ENCODE data around the gene XXYLT1.

Gene XXYLT1

GRCh38 chr3:195240171-195240701 is 30.7 kb downstream of the XXYLT1 start:
- Histone ChIP-seq H2AK5ac (ENCODE audit: low read length, severe bottlenecking) (no peak overlapping the region), H2BK5ac (ENCODE audit: low read depth, low read length, poor library complexity, severe bottlenecking) (no peak overlapping the region), H3K9ac (ENCODE audit: low read length) (no peak overlapping the region), H3K27me3 (ENCODE audit: control insufficient read depth in 1 of 2, insufficient read depth in 1 of 2, low read length in 2 of 2) (no peaks in the 10 kb centered on the region), H3K36me3 (ENCODE audit: control insufficient read depth in 1 of 2, insufficient read depth in 2 of 2, low read depth in 1 of 2, low read length in 2 of 2) (peaks cover 0 to 5% of the 10 kb centered on the region in 2 experiments), H3K14ac (ENCODE audit: low read length in 2 of 2) (no peak overlapping the region), H2AFZ (ENCODE audit: low read depth, low read length) (no peak overlapping the region), H3K9me3 (ENCODE audit: control insufficient read depth, low read length) (peaks cover 4% of the 10 kb centered on the region), H2BK12ac (ENCODE audit: low read length in 2 of 2) (no peak overlapping the region), H3K4me1 (ENCODE audit: control insufficient read depth, insufficient read depth, low read depth, low read length) (peaks cover 8% of the 10 kb centered on the region), H4K91ac (ENCODE audit: low read length) (no peak overlapping the region), H3K79me1 (replicated peaks; ENCODE audit: low read length, poor library complexity, severe bottlenecking) (peaks cover 33% of the 10 kb centered on the region), H3K4me2 (ENCODE audit: low read length, poor library complexity, severe bottlenecking) (no peak overlapping the region), H2BK120ac (ENCODE audit: low read depth, low read length) (no peak overlapping the region), H3K23ac (ENCODE audit: low read length in 2 of 2) (no peak overlapping the region), H4K8ac (ENCODE audit: low read length) (no peak overlapping the region), H3K18ac (ENCODE audit: low read depth in 1 of 2, low read length in 2 of 2) (no peak overlapping the region), H2BK15ac (ENCODE audit: low read depth, poor library complexity, severe bottlenecking) (no peak overlapping the region), H3K4ac (ENCODE audit: low read depth in 1 of 2, low read length in 2 of 2) (no peak overlapping the region), H3K27ac (ENCODE audit: low read length, poor library complexity, severe bottlenecking) (no peak overlapping the region), H3K4me3 (ENCODE audit: insufficient read depth in 1 of 2, low read depth in 1 of 2, low read length in 2 of 2) (no peak overlapping the region)
- DNase-seq: no peak
- WGBS: 95% methylated on average over 15 of the region's 15 CpGs

- Histone ChIP-seq H3K23ac (ENCODE audit: low read length in 2 of 2) (no peak overlapping the region), H4K91ac (ENCODE audit: low read length) (no peak overlapping the region), H3K9ac (ENCODE audit: low read length) (peak overlapping the region; percentile 34), H3K18ac (ENCODE audit: low read depth in 1 of 2, low read length in 2 of 2) (no peak overlapping the region), H3K27ac (ENCODE audit: low read length, poor library complexity, severe bottlenecking) (no peak overlapping the region), H3K4me3 (ENCODE audit: insufficient read depth in 1 of 2, low read depth in 1 of 2, low read length in 2 of 2) (no peak overlapping the region), H3K4ac (ENCODE audit: low read depth in 1 of 2, low read length in 2 of 2) (no peak overlapping the region), H2BK12ac (ENCODE audit: low read length in 2 of 2) (no peak overlapping the region), H3K36me3 (ENCODE audit: control insufficient read depth in 1 of 2, insufficient read depth in 2 of 2, low read depth in 1 of 2, low read length in 2 of 2) (peaks cover 0 to 5% of the 10 kb centered on the region in 2 experiments), H3K9me3 (ENCODE audit: control insufficient read depth, low read length) (peaks cover 5% of the 10 kb centered on the region), H3K4me1 (ENCODE audit: control insufficient read depth, insufficient read depth, low read depth, low read length) (peaks cover 8% of the 10 kb centered on the region), H3K79me1 (replicated peaks; ENCODE audit: low read length, poor library complexity, severe bottlenecking) (peaks cover 33% of the 10 kb centered on the region), H2AK5ac (ENCODE audit: low read length, severe bottlenecking) (no peak overlapping the region), H4K8ac (ENCODE audit: low read length) (no peak overlapping the region), H2BK15ac (ENCODE audit: low read depth, poor library complexity, severe bottlenecking) (no peak overlapping the region), H2AFZ (ENCODE audit: low read depth, low read length) (no peak overlapping the region), H3K14ac (ENCODE audit: low read length in 2 of 2) (no peak overlapping the region), H3K27me3 (ENCODE audit: control insufficient read depth in 1 of 2, insufficient read depth in 1 of 2, low read length in 2 of 2) (no peaks in the 10 kb centered on the region), H3K4me2 (ENCODE audit: low read length, poor library complexity, severe bottlenecking) (no peak overlapping the region), H2BK5ac (ENCODE audit: low read depth, low read length, poor library complexity, severe bottlenecking) (no peak overlapping the region), H2BK120ac (ENCODE audit: low read depth, low read length) (no peak overlapping the region)
- no peak for DNase-seq
- whole genome bisulfite sequencing: no CpG with 5 or more reads among the region's 3 CpGs
Observed at GRCh38 chr3:195239121-195239520, 31.8 kb downstream of the XXYLT1 start.

- Histone ChIP-seq H2BK120ac (ENCODE audit: low read depth, low read length) (no peak overlapping the region), H3K27me3 (ENCODE audit: control insufficient read depth in 1 of 2, insufficient read depth in 1 of 2, low read length in 2 of 2) (no peaks in the 10 kb centered on the region), H3K4me1 (ENCODE audit: control insufficient read depth, insufficient read depth, low read depth, low read length) (peaks cover 8% of the 10 kb centered on the region), H3K79me1 (replicated peaks; ENCODE audit: low read length, poor library complexity, severe bottlenecking) (peaks cover 33% of the 10 kb centered on the region), H2BK15ac (ENCODE audit: low read depth, poor library complexity, severe bottlenecking) (no peak overlapping the region), H3K4me3 (ENCODE audit: insufficient read depth in 1 of 2, low read depth in 1 of 2, low read length in 2 of 2) (no peak overlapping the region), H3K27ac (ENCODE audit: low read length, poor library complexity, severe bottlenecking) (no peak overlapping the region), H3K4me2 (ENCODE audit: low read length, poor library complexity, severe bottlenecking) (no peak overlapping the region), H3K18ac (ENCODE audit: low read depth in 1 of 2, low read length in 2 of 2) (peak overlapping the region; percentile 35 to 49), H2AFZ (ENCODE audit: low read depth, low read length) (no peak overlapping the region), H4K8ac (ENCODE audit: low read length) (peak overlapping the region; percentile 83), H2AK5ac (ENCODE audit: low read length, severe bottlenecking) (no peak overlapping the region), H3K9ac (ENCODE audit: low read length) (peak overlapping the region; percentile 34), H3K36me3 (ENCODE audit: control insufficient read depth in 1 of 2, insufficient read depth in 2 of 2, low read depth in 1 of 2, low read length in 2 of 2) (peaks cover 0 to 5% of the 10 kb centered on the region in 2 experiments), H2BK5ac (ENCODE audit: low read depth, low read length, poor library complexity, severe bottlenecking) (no peak overlapping the region), H2BK12ac (ENCODE audit: low read length in 2 of 2) (peak overlapping the region in 1 of 2 experiments; percentile 82), H3K14ac (ENCODE audit: low read length in 2 of 2) (no peak overlapping the region), H3K9me3 (ENCODE audit: control insufficient read depth, low read length) (peaks cover 5% of the 10 kb centered on the region), H3K4ac (ENCODE audit: low read depth in 1 of 2, low read length in 2 of 2) (peak overlapping the region; percentile 19 to 50), H3K23ac (ENCODE audit: low read length in 2 of 2) (no peak overlapping the region), H4K91ac (ENCODE audit: low read length) (no peak overlapping the region)
- peak; percentile 25 for DNase-seq
- 49% methylated on average over 9 of the region's 10 CpGs for WGBS
Observed at GRCh38 chr3:195238586-195239118, 32.3 kb downstream of the XXYLT1 start.

GRCh38 chr3:195238081-195238571 is 32.8 kb downstream of the XXYLT1 start:
- Histone ChIP-seq H3K4ac (ENCODE audit: low read depth in 1 of 2, low read length in 2 of 2) (peak overlapping the region; percentile 19 to 50), H2BK12ac (ENCODE audit: low read length in 2 of 2) (peak overlapping the region; percentile 0 to 82), H3K27me3 (ENCODE audit: control insufficient read depth in 1 of 2, insufficient read depth in 1 of 2, low read length in 2 of 2) (no peaks in the 10 kb centered on the region), H3K4me3 (ENCODE audit: insufficient read depth in 1 of 2, low read depth in 1 of 2, low read length in 2 of 2) (no peak overlapping the region), H2AK5ac (ENCODE audit: low read length, severe bottlenecking) (no peak overlapping the region), H3K27ac (ENCODE audit: low read length, poor library complexity, severe bottlenecking) (no peak overlapping the region), H2AFZ (ENCODE audit: low read depth, low read length) (no peak overlapping the region), H3K4me2 (ENCODE audit: low read length, poor library complexity, severe bottlenecking) (no peak overlapping the region), H3K9ac (ENCODE audit: low read length) (peak overlapping the region; percentile 34), H2BK5ac (ENCODE audit: low read depth, low read length, poor library complexity, severe bottlenecking) (no peak overlapping the region), H2BK120ac (ENCODE audit: low read depth, low read length) (no peak overlapping the region), H4K91ac (ENCODE audit: low read length) (peak overlapping the region; percentile 84), H3K36me3 (ENCODE audit: control insufficient read depth in 1 of 2, insufficient read depth in 2 of 2, low read depth in 1 of 2, low read length in 2 of 2) (peaks cover 0 to 5% of the 10 kb centered on the region in 2 experiments), H3K79me1 (replicated peaks; ENCODE audit: low read length, poor library complexity, severe bottlenecking) (peaks cover 33% of the 10 kb centered on the region), H2BK15ac (ENCODE audit: low read depth, poor library complexity, severe bottlenecking) (no peak overlapping the region), H3K4me1 (ENCODE audit: control insufficient read depth, insufficient read depth, low read depth, low read length) (peaks cover 8% of the 10 kb centered on the region), H3K23ac (ENCODE audit: low read length in 2 of 2) (no peak overlapping the region), H3K18ac (ENCODE audit: low read depth in 1 of 2, low read length in 2 of 2) (peak overlapping the region; percentile 35 to 49), H4K8ac (ENCODE audit: low read length) (peak overlapping the region; percentile 62), H3K9me3 (ENCODE audit: control insufficient read depth, low read length) (peaks cover 5% of the 10 kb centered on the region), H3K14ac (ENCODE audit: low read length in 2 of 2) (no peak overlapping the region)
- DNase-seq: no peak
- WGBS: 91% methylated on average over 12 of the region's 12 CpGs
